HCT116 (cell line): ENCODE measurements around the gene SYNE3.

ENCODE experiments used
- ATF3 ChIP-seq: IDR thresholded peaks from 2 replicates; pipeline ENCODE4 v1.6.1; 2012
- CEBPB ChIP-seq: IDR thresholded peaks from 2 replicates; pipeline ENCODE4 v1.6.1; 2012; ENCODE audit warnings: low read depth
- CTCF ChIP-seq, 3 experiments: fragments of 200-600 bp in 1 of 3; sonication (generic) in 1 of 3; IDR thresholded peaks in 2 of 3; conservative IDR thresholded peaks in 1 of 3; 2 replicates each; pipeline ENCODE4 v1.5.1; 2012 to 2017; ENCODE audit warnings: low read depth in 2 of 3, low read length in 2 of 3, antibody characterized with exemption in 1 of 3, borderline replicate concordance in 1 of 3, control low read depth in 1 of 3, mild to moderate bottlenecking in 1 of 3, mixed read lengths in 1 of 3, mixed run types in 1 of 3, moderate library complexity in 1 of 3; ENCODE audit not compliant: insufficient read depth in 1 of 3
- ELF1 ChIP-seq: IDR thresholded peaks from 2 replicates; pipeline ENCODE4 v1.6.1; 2012; ENCODE audit warnings: low read depth, borderline replicate concordance
- EZH2 ChIP-seq: fragments of 200-600 bp; sonication (generic); IDR thresholded peaks from 2 replicates; pipeline ENCODE4 v1.6.1; 2017; ENCODE audit warnings: antibody characterized with exemption, mixed run types
- MAX ChIP-seq: IDR thresholded peaks from 2 replicates; pipeline ENCODE4 v1.6.1; 2012
- POLR2A ChIP-seq: IDR thresholded peaks from 2 replicates; pipeline ENCODE4 v1.7.0; 2011; ENCODE audit warnings: borderline replicate concordance; ENCODE audit not compliant: insufficient read depth, insufficient read length; ENCODE audit errors: extremely low read depth
- POLR2AphosphoS5 ChIP-seq: IDR thresholded peaks from 2 replicates; pipeline ENCODE4 v1.6.1; 2011; ENCODE audit warnings: mild to moderate bottlenecking, low read depth, low read length, moderate library complexity
- YY1 ChIP-seq: IDR thresholded peaks from 2 replicates; pipeline ENCODE4 v1.6.1; 2011; ENCODE audit warnings: low read length, low read depth, moderate library complexity, mild to moderate bottlenecking; ENCODE audit not compliant: insufficient replicate concordance; ENCODE audit errors: extremely low read depth
- ZNF274 ChIP-seq: fragments of 200-500 bp; sonication (Bioruptor generic); IDR thresholded peaks from 2 replicates; pipeline ENCODE4 v1.6.1; 2014; ENCODE audit warnings: mild to moderate bottlenecking, low read depth, low read length, inconsistent platforms

- TF ChIP-seq CTCF (IDR thresholded peaks at IDR 0.05 in 2 of 3, conservative IDR thresholded peaks at IDR 0.05 in 1 of 3; ENCODE audit: borderline replicate concordance in 1 of 3, insufficient read depth in 1 of 3, low read depth in 2 of 3, low read length in 2 of 3) (no peak), POLR2AphosphoS5 (no peak), YY1 (no peak), EZH2 (no peak), ZNF274 (no peak), ELF1 (no peak), ATF3 (no peak), POLR2A (no peak), MAX (no peak), CEBPB (no peak)
Observed at GRCh38 chr14:95548328-95548929, 32.0 kb upstream of the SYNE3 start.
